GM12801 (cell line): ENCODE results near the gene GGPS1.

ENCODE experiments used
- TF ChIP-seq, protein P1 (sequence below): IDR thresholded peaks from one replicate; pipeline ENCODE4 v1.5.1; 2011; ENCODE audit warnings: control low read depth; ENCODE audit not compliant: insufficient read length; ENCODE audit errors: extremely low read depth

The GGPS1 gene

DNA sequence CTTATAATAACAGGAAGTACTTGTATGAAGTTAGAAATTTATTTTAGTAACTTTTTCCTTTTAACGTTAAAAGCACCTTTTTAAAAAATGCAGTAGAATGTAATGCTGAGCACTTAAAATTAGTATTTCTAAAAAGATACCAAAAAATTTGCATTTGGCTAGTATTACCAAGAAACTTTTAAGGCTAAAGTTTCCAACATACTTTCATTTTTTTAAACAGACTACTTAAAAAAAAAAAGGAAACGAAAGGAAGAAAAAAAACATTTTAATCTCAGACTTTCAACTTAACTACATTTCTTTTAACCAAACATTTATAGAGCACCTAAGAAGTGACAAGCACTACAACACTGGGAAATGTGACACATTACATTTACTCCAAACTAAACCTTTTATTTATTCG lies 3.2 kb upstream of the GGPS1 start:
- TF ChIP-seq, protein P1, sequence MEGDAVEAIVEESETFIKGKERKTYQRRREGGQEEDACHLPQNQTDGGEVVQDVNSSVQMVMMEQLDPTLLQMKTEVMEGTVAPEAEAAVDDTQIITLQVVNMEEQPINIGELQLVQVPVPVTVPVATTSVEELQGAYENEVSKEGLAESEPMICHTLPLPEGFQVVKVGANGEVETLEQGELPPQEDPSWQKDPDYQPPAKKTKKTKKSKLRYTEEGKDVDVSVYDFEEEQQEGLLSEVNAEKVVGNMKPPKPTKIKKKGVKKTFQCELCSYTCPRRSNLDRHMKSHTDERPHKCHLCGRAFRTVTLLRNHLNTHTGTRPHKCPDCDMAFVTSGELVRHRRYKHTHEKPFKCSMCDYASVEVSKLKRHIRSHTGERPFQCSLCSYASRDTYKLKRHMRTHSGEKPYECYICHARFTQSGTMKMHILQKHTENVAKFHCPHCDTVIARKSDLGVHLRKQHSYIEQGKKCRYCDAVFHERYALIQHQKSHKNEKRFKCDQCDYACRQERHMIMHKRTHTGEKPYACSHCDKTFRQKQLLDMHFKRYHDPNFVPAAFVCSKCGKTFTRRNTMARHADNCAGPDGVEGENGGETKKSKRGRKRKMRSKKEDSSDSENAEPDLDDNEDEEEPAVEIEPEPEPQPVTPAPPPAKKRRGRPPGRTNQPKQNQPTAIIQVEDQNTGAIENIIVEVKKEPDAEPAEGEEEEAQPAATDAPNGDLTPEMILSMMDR, result no peak

DNA sequence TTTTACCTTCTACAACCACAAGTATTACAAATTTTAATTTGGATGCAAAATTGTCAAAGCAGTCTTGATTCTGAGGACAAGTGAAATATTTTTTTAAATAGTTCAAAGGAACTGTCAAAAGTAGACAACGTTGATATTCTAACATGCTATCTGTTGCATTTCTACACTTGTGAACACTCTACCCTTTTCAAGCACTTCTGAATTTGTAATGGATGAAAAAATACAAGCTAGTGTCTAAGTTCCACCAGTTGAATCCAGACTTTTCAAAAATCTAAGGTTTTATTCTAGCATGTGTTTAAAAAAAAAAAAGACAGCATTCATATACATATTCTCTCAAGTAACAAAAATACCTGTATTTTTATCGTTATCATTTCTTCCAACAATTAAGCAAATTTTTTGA lies 2.5 kb upstream of the GGPS1 start:
- TF ChIP-seq, protein P1, result no peak

DNA sequence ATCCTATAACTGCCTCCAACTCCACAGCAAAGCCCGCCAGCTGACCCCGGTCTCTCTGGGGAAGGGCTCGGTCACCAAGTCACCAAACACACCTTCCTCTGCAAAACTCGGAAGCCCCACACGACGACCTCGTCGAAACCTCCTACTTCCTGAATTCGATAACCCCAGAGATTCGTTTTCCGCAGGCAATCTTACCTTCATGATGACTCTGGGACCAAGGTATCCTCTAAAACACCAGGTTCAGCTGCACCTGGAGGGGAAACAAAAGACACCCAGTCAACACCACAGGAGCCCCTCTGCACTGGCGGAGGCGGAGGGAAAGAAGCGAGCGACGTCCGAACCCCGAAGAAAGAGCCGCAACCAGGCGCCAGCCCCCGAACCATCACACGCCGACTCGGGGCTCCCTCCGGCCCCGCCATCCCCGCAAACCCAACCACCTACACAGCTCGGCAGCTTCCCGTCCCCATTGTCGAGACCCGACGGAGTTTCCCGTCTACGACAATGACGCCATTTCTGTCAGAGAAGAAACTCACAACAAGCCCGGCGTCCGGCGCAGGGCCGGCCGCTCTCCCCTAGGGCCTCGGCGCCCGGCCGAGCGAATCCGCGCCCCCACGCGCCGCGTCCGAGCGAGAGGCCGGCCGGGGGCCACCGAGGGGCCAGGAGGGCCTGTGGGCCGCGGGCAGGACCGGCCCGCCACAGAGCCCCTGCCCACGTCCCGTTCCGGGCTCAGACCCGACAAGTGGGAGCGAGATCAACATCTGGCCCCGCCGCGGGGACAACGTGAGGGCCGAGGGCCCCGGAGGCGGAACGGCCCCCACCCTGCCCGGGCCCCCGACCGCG lies 1.4 kb upstream of the GGPS1 start:
- TF ChIP-seq, protein P1, result no peak

DNA sequence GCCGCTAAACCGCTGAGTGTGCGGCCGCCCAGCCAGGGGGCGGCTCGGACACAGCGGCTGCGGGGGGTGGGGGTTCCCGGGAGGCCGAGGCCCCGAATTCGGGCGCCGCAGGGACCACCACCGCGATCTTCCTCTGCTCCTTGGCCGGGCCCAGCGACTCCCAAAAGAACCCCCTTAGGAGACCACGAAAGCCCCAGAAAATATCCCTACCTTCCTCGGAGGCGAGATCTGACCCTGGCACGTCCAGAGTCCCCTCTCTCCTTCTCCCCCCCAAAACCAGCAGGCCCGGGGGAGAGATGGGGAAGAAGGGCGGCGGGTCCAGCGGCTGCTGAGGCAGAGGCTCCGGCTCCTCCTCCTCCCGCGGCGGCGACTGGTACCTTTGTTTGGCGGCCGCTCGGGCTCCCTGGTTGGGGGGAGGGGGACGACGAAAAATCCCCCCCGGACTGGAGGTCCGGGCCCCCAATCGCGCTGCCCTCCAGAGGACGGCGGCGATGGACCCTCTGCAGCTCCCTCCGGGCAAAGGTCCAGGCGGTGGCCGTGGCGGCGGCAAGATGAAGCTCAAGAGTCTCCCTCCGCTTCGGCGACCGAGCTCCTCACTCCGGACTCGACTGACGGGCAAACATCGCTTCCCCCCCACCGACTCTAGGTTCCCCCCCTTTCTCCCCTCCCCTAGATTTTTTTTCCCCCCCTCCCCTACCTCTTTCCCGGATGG lies 655 bp upstream of the GGPS1 start, which contains the start of gene ARID4B:
ARID4B (minus strand) TSS at position 621 of the 712 bp plus-strand sequence. CDS start 1,260 bp downstream, outside the sequence.
- TF ChIP-seq, protein P1, result no peak

DNA sequence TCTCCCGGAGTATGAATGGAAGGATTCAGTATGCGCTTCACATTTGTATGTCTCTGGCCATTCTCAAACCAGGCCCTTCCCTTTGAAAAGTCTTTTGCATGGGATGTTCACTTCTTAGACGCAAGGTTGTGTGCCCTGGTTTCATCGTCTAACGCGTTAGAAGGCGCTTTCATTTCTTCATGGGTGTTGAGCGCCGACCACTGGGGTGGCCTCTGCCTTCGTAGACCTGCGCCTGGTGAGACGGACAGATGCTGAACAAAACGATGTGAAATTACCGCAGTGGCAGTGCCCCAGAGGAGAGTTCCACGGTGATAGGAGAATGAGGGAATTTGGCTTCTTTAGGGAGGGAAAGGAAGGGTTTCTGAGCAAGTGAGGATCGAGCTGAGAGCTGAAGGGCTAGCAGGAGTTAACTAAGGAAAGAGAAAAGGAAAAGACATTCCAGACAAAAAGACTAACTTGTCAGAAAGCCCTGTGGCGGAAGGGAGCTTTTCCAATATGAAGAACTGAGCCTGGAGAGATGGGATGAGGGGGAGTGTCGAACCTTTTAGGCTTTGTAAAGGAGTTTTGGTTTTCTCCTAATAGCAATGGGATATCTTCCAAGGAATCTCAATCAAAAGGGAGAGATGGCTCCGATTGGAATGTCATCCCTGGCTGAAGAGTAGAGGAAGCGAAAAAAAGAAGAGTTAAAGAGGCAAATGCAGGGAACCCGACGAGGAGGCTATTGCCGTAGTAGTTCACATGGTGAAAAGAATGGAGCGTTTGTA lies 951 bp downstream of the GGPS1 start:
- TF ChIP-seq, protein P1, result no peak

DNA sequence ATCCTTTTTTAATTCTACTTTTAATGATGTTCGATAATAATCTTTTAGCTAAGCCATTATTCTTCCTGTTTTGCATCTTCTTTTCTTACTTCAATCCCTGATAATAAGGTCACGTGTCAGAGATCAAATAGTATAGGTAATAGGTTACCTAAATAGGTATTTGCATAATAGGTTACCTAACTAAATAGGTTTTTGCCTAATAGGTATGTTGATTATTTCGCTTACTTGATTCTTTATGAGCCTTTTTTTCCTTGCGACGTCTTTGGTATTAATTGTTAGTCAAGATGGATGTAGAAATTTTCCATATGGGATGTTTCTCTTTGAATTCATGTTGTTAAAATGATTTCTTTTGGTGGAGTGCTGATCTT lies 2.5 kb downstream of the GGPS1 start:
- TF ChIP-seq, protein P1, result no peak

DNA sequence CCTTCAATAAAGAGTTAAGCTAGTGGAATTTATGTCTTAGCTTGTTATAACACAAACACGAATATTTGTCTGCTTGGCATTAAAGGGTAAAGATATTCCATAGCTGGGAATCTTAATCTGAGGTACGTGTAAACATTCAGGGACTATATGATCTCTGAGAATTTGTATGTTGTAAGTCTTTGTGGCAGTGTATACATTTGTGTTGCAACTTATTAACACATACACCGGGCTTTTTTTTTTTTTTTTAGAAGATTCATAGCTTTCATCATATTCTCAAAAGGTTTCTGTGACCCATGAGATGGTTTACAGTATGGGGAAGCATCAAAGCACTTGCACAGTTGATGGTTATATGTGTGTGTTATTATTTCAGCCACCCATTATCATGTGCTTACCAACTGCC lies 3.0 kb downstream of the GGPS1 start:
- TF ChIP-seq, protein P1, result no peak
